HG02642 (cell line): ENCODE measurements around the gene GGN.

Experiments
- ATAC-seq: cut with Tn5 transposase; IDR thresholded peaks from one replicate; pipeline ENCODE4 v1.9.1; 2021; ENCODE audit warnings: mild to moderate bottlenecking; ENCODE audit not compliant: unreplicated experiment, poor library complexity

The GGN gene

DNA sequence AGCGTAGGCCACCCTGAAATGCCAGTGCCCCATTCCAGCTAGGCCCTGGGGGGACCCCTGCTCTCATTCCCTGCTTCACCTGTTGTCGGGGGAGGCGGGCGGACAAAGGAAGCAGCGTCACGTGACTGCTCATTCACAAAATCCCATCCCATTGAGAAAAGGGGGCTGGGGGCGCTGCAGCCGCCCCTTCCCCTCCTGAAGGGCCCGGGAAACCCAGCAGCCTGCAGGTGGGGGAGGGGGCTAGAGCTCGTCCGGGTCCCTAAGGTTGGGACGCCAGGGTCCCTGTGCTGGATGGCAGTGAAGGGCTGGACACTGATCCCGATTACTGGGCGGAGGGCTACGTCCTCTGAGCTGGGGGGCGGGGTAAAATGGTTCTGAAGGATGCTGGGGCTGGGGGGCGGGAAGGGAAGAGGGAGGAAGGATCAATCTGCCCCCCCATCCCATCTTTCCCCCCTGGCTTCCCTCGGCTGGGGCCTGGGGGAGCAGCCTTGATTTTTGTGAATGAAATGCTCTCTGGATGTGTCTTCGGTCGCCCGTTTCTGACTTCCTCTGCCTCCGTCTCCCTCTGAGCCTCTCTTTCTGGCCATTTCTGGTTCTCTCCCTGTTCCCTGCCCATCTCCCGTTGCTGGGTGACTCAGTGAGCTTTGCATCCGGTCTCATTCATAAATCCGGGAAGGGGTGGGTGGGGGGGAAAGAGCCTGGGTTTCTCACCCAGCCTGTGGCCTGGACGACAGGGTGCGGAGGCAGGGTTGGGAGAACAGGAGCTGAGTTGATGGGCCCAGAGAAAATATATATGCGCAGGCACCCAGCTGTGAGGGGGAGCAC is 1.5 kb upstream of the GGN start:
- no peak for ATAC-seq

- ATAC-seq = no peak
These were observed 691 bp upstream of the GGN start, which contains the start of gene SPRED3 for GRCh38 chr19:38388349-38389100. Gene SPRED3 (plus strand): TSS chr19:38388697. CDS start chr19:38390303, 1,606 bp downstream.

- ATAC-seq = no peak
These were observed 774 bp downstream of the GGN start for GRCh38 chr19:38386971-38387549.

GRCh38 chr19:38386300-38386970 is 1.4 kb downstream of the GGN start:
- no peak for ATAC-seq

GRCh38 chr19:38385804-38386257 is 2.0 kb downstream of the GGN start:
- no peak for ATAC-seq

- no peak for ATAC-seq
These were observed 2.6 kb downstream of the GGN start for GRCh38 chr19:38385057-38385803.

DNA sequence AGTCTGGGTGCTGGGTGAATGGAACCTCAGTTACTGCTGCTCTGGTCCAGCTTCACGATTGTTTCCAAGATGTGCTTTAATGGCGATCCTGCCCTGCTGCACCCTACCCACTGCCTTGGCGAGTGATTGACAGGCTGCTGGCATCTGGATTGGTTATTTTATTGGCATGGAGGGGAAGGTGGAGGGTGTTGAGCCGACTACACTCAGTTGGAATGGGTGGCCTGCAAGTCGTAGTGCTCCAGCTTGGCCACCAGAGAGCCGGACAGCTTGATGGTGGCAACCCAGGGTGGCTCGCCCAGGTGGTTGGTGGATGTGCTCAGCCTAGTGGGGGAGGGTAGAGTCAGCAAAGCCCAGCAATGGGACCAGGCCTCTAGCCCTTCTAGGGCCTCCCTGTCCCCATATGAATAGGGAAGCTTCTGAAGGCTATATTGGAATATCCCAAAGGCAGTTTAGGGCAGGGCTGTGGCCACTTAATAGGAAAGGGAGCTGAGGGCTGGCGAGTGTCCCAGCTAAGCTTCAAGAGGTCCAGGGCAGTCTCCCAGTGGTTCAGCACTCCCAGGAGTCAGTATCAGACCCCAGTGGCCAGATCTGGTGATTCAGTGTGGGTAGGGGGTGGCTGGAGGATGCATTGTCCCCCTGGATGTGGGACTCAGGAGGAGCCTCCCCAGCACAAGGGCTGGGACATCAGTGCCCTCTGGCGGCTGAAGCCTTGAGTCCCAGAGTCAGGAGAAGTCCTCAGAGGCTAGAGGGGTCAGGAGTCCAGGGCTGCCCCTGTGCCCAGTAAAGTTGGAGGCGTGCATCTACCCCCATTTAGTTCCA is 3.4 kb downstream of the GGN start:
- no peak for ATAC-seq

DNA sequence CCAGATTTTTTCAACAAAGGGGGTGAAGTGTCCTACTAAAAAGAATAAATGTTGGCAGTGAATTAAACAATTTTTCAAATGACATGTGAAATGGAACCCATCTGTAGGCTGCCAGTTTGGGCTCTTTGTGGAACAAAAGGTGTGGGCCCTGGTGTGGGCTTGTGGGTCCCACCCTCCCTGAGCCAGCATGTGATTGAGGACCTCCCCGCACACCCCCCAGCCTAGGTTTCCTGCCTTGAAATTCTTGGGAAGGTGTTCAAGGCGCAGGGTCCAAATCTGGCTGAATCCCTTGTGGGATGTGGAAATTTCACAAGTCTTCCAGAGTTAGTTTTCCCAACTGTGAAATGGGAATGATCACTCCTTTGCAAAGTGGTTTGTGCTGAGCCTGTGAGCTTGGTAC is 4.1 kb downstream of the GGN start:
- ATAC-seq = no peak

- no peak for ATAC-seq
These were observed 4.7 kb downstream of the GGN start for GRCh38 chr19:38383184-38383583.

DNA sequence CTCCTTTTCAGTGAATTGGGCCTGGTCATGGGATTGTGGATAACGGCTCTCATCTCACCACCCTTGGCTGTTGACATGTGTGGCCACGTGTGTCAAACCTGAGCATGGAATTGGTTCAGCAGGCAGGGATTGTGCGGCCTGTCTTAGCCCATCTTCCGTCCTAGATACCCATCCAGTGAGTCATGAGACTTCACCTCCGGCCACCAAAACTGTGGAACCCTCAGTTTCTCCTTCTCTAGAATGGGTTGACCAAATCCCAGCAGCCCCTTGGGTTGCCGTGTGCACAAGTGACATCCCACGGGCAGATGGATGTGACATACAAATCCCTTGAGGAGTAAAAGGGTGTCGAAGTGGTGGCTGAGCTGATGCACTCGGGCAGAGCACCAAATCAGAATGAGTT is 6.7 kb downstream of the GGN start:
- ATAC-seq = no peak

GRCh38 chr19:38378866-38379265 is 9.0 kb downstream of the GGN start:
- ATAC-seq = no peak

- ATAC-seq = no peak
These were observed 10.8 kb downstream of the GGN start for GRCh38 chr19:38377052-38377451.

GRCh38 chr19:38376576-38376975 is 11.3 kb downstream of the GGN start:
- no peak for ATAC-seq

DNA sequence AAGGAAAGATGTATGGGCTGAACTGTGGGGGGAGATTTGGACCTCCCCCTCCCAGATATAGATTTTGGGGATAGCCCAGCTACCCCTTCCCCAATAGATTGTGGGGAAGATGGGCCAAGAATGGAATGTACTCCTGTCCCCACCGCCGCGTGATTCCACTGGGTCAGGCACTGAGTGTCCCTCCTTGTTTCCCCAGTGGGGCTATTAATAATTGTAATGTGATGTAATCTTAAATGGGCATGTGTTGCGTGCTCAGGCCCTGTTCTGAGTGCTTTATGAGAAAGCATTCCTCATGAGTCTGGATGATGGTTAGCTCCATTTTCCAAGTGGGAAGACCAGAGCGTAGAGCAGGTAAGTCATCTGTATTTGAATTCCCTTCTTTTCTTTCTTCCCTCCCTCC is 12.1 kb downstream of the GGN start:
- ATAC-seq = no peak

- ATAC-seq = no peak
These were observed 12.7 kb downstream of the GGN start for GRCh38 chr19:38375098-38375493.

DNA sequence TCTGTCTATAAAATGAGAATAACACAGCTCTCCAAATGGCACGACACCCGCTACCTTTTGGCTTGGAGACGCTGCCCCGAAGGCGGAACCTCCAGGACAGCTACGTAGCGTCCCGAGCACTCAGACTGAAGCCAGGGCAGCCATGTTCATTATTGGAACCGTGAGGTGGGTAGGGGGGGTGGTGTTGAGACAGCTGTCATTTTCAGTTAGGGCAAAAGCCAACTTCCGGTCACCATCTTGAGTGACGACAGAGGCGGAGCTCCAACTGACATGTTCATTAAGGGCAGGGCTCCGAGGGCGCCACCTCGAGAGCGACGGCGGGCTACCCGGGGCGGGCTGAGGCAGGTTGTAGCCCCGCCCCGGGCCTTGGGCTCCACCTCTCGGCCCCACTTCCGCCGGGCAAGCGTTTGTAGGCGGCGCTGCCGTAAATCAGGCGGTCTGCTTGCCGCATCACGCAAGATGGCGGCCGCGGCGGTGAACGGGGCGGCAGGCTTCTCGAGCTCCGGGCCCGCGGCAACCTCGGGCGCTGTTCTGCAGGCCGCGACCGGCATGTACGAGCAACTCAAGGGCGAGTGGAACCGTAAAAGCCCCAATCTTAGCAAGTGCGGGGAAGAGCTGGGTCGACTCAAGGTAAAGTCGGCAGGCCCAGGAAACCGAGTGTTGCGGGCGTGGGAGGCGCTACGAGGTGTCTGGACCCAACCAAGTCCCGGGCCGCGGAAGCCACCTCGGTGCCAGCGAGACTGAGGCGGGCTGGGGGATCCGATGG is 13.3 kb downstream of the GGN start, which contains the start of gene PSMD8:
Gene PSMD8 (plus strand): TSS at position 240 of the 766 bp plus-strand sequence. CDS start 31 bp downstream, at position 271.
- peak; percentile 97 for ATAC-seq

DNA sequence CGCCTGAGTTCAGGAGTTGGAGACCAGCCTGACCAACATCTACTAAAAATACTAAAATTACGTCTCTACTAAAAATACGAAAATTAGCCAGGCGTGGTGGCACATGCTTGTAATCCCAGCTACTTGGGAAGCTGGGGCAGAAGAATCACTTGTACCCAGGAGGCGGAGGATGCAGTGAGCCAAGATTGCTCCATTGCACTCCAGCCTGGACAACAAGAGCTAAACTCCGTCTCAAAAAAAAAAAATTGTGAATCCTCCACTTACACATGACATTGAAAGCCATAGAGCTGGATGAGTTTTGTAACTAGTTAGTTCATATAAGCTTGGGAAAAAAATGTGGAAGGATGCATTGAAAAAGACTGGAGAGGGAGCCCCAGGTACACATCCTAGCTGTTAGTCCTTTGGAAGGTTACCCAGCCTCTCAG is 13.9 kb downstream of the GGN start:
- no peak for ATAC-seq

DNA sequence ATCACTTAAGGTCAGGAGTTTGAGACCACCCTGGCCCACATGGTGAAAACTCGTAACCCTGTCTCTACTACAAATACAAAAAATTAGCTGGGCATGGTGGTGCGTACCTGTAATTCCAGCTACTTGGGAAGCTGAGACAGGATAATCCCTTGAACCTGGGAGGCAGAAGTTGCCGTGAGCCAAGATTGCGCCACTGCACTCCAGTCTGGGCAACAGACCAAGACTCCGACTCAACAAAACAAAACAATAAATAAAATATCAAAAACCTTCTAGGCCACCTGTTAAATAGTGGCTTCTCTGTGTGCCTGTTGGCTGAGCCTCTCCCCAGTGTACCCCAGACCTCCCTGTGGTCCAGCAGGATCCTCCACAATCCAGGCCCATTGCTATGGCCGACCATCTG is 16.8 kb downstream of the GGN start:
- no peak for ATAC-seq
